GM19351 (cell line): Measurements from ENCODE around the gene PON1.

ENCODE experiments used
- ATAC-seq: cut with Tn5 transposase; IDR thresholded peaks from one replicate; pipeline ENCODE4 v1.9.1; 2021; ENCODE audit warnings: mild to moderate bottlenecking, moderate library complexity; ENCODE audit not compliant: unreplicated experiment

PON1 gene

DNA sequence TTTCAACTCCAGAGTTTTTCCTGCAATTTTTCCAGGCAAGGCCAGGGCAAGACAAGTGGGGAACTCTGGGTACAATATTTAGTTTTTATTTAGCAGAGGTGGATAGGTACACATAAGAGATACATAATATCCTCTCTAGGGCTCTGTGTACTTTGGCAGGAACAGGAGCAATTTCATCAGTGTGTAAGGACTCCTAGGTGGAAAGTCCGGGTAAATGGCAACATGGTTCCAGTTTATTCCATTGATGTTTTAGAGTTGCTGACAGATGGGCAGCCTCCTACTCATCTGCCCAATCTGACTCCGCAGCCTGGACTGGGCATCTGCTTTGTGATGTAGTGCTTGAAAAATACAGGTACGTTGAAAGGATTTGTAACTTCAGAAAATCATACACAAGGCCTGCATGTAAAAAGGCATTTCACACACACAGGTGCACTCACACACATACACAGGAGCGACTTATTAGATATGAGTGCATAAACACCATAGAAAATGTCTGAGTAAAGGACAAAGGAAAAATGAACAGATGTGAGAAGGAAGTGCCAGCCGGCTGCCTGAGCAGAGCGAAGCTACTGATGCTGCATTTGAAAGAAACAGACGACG, 5.7 kb downstream of the PON1 start:
- ATAC-seq: no peak

- ATAC-seq: no peak
These were observed 6.4 kb downstream of the PON1 start for GRCh38 chr7:95317966-95318365.

- ATAC-seq: no peak
These were observed 6.8 kb downstream of the PON1 start for GRCh38 chr7:95317546-95317945.

GRCh38 chr7:95316588-95316987, 7.7 kb downstream of the PON1 start:
- ATAC-seq: peak; percentile 93

GRCh38 chr7:95312561-95312960, 11.8 kb downstream of the PON1 start:
- no peak for ATAC-seq

- ATAC-seq: no peak
These were observed 12.9 kb downstream of the PON1 start for GRCh38 chr7:95311389-95311788.

DNA sequence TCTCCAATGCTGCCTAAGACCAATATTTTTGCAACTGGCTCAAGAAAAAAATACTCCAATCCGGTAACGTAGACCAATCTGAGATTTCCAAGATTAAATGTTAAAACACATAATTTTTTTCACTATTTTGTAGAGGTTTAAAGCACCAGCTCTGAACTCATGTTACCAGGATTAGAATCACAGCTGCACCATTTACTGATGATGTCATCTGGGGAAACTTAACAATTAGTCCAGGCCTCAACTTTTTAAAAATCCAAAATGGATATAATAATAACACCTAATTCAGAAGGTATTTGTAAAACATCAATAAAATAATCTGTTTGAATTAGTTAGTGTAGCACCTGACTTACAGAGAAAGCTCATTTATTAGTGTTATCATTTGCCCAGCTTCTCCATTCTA, 14.4 kb downstream of the PON1 start:
- ATAC-seq: no peak

DNA sequence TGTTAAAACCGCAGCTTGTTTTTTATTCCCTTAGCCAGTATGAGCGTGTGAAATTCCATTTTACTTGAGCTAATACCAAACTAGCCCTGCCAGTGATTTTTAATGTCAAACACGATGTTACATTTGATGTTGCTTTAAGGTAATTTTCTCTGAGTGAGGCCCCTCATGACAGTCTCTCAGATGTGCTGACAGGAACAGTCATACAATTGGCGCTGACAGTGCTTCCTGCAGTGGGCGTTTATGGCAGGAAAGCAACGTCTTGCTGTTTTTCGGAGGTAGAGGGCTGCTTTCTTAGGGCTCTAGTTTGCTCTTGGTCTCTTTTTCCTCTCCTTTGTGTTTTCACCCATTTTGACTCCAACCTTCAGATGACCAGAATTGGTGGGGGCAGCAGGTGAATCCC, 19.3 kb downstream of the PON1 start:
- ATAC-seq: no peak

- no peak for ATAC-seq
These were observed 21.1 kb downstream of the PON1 start for GRCh38 chr7:95303013-95303905.

DNA sequence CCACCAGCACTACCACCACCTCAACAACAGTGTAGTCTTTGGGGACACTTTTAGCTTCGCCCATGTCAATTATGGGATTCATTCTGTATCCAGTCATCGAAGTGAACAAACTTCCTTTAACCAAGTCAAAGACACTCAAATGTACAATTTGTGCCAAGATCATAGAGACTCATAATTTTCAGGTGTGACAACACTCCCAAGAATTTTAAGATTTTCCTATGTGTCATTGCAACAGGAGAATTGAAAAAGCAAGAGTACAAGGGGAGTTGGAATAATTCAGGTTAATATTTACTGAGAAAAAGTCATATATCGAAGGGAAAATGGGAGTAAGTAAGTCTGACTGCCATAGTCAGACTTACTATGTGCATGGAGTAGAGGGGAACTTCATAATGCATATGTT, 26.2 kb downstream of the PON1 start:
- no peak for ATAC-seq

- no peak for ATAC-seq
These were observed 27.3 kb downstream of the PON1 start for GRCh38 chr7:95297041-95297440.

GRCh38 chr7:95296456-95296855, 27.9 kb downstream of the PON1 start:
- no peak for ATAC-seq

GRCh38 chr7:95295397-95295796, 28.9 kb downstream of the PON1 start:
- ATAC-seq: no peak

- ATAC-seq: no peak
These were observed 34.0 kb downstream of the PON1 start for GRCh38 chr7:95290166-95290830.

- ATAC-seq: no peak
These were observed 38.2 kb downstream of the PON1 start for GRCh38 chr7:95286096-95286495.

DNA sequence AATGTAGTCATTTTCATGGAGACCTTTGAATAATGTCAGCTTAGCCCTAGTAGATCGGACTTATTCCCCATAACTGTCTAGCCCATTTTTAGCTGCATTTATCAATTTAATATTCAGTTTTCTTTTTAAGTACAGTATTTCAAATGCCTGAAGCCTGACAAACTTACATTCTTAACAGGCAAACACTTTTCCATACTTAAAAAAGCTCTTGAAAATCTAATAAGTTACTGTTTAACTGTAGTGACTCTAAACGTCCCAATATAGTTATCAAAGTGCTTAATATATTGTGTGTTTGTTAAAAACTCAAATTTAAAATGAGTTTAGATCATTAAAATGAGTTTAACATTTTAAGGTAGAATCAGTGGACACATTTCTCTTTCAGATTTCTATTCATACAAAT, 44.9 kb downstream of the PON1 start:
- no peak for ATAC-seq

DNA sequence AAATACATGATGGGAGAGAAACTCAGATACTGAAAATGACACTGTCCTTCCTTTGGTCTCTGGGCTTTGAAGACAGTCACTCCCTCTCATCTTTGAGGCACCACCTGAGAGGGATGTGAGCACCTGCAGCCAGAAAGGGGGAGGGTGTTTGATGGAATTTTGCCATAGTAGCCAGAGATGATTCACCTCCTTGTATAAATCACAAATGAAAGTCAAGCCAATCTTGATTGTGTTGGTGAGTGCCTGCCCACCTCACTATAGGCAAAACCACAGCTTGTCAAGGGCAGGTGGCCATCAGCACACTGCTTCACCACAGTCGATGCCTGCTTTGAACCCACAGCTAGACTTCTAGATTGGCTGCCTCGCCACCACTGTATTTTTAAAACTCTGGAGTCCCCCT, 48.2 kb downstream of the PON1 start:
- ATAC-seq: no peak

DNA sequence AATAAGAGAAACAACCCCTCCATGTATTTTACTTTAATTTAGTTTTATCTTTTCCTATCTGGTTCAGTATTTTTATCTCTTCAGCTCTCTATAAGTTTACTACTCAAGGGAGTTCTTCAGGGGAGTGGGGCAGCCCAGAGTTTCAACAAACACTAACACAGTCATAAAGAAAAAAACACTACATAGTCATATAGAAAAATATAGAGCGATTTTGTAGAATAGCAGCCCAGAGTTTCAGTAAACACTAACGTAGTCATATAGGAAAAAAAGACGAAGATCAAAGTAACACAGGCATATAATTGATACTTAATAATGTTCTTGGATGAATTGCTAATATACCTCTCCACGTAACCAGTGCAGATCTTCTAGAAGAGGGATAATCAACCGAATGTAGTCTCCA, 54.7 kb downstream of the PON1 start:
- ATAC-seq: peak; percentile 64

GRCh38 chr7:95267754-95268153, 56.6 kb downstream of the PON1 start:
- ATAC-seq: no peak

GRCh38 chr7:95265634-95266033, 58.7 kb downstream of the PON1 start:
- ATAC-seq: no peak

GRCh38 chr7:95264363-95264891, 59.9 kb downstream of the PON1 start:
- no peak for ATAC-seq
